ENCODE data around the gene CTIF.

DNA sequence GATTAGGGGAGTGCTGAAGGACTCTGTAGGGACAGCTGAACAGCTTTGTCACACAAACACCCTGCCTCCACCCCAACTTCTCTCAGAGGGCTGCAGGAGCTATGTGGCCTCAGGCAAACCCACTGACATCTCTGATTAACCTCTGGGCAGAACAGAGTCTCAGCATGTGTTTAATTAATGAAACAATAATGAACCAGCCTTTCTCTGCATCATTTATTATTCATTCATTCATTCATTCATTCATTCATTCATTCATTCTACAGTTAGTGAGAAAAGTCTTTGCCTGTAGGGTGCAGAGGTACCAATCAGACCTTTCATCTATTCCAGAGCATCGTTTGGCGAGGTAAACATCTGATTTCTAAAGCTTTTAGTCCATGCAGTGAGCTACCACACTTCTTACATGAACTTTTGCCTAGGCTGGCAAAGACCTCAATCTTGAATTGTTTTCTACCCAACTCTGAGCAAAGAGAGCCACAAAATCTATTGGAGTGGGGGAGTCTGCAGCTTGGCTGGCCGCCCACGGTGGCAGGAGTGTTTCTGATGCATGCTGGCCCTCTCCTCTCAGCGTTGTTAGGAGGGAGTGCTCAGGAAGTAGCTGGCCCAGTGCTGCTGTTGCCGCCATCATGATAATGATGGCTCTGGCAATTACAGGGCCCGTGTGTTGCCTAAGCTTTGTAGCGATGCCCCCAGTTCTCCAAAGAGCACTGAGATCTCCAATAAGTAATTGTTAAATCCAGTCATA lies 213.1 kb downstream of the CTIF start:
- TF ChIP-seq, protein P1, sequence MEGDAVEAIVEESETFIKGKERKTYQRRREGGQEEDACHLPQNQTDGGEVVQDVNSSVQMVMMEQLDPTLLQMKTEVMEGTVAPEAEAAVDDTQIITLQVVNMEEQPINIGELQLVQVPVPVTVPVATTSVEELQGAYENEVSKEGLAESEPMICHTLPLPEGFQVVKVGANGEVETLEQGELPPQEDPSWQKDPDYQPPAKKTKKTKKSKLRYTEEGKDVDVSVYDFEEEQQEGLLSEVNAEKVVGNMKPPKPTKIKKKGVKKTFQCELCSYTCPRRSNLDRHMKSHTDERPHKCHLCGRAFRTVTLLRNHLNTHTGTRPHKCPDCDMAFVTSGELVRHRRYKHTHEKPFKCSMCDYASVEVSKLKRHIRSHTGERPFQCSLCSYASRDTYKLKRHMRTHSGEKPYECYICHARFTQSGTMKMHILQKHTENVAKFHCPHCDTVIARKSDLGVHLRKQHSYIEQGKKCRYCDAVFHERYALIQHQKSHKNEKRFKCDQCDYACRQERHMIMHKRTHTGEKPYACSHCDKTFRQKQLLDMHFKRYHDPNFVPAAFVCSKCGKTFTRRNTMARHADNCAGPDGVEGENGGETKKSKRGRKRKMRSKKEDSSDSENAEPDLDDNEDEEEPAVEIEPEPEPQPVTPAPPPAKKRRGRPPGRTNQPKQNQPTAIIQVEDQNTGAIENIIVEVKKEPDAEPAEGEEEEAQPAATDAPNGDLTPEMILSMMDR (IDR thresholded peaks at IDR 0.05; ENCODE audit: low read depth, low read length, missing input control), result no peak
- TF ChIP-seq, protein P2, sequence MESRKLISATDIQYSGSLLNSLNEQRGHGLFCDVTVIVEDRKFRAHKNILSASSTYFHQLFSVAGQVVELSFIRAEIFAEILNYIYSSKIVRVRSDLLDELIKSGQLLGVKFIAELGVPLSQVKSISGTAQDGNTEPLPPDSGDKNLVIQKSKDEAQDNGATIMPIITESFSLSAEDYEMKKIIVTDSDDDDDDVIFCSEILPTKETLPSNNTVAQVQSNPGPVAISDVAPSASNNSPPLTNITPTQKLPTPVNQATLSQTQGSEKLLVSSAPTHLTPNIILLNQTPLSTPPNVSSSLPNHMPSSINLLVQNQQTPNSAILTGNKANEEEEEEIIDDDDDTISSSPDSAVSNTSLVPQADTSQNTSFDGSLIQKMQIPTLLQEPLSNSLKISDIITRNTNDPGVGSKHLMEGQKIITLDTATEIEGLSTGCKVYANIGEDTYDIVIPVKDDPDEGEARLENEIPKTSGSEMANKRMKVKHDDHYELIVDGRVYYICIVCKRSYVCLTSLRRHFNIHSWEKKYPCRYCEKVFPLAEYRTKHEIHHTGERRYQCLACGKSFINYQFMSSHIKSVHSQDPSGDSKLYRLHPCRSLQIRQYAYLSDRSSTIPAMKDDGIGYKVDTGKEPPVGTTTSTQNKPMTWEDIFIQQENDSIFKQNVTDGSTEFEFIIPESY (IDR thresholded peaks at IDR 0.05), result no peak

Measured in liver (tissue), 2 donors.